ENCODE results near the gene GFER. TPM values are rescaled to one million over a fixed set of nuclear protein-coding genes. Genes with fewer than 3 reads are reported as not detected.

Gene GFER
- total and polyA plus RNA-seq, 2 of the 8 experiments (the other 6 are each of a cell fraction or from before 2014, with no cell fraction given) = 17.7 to 37.9 TPM

DNA sequence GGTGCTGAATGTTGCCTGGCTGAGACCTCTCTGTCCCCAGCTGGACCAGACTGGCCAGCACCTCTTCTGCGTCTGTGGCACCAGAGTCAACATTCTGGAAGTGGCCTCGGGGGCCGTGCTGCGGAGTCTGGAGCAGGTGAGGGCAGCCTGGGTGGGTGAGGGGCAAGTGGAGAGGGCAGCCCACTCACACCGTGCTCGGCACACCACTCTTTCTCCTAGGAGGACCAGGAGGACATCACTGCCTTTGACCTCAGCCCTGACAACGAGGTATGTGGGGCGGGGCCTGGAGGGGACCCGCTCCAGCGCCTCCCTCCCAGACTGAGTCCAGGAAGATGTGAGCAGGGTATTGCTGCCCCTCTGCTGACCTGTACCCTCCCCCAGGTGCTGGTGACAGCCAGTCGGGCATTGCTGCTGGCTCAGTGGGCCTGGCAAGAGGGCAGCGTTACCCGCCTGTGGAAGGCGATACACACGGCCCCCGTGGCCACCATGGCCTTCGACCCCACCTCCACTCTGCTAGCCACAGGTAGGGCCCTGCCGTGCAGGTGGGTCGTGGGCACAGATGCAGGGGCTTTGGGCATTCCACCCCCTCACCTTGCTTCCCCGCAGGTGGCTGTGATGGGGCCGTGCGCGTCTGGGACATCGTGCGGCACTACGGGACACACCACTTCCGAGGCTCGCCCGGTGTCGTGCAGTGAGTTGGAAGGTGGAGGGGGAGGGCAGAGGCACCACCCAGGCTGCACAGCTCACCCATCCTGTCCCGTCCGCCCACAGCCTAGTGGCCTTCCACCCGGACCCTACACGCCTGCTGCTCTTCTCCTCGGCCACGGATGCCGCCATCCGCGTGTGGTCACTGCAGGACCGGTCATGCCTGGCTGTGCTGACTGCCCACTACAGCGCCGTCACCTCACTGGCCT lies 9.6 kb upstream of the GFER start:
- Histone ChIP-seq H3K9ac (replicated peaks in 1 of 4; ENCODE audit: extremely low read depth in 1 of 4, low read depth in 3 of 4, low read length in 3 of 4) (no peak overlapping the region), H3K27me3 (replicated peaks in 1 of 4; ENCODE audit: control insufficient read depth in 3 of 4, extremely low read depth in 1 of 4, insufficient read depth in 3 of 4, low read length in 3 of 4) (peaks cover 0 to 2% (median 1%) of the 10 kb centered on the region in 4 experiments; a peak in 5 of 7 replicates), H3K36me3 (ENCODE audit: control insufficient read depth in 2 of 4, insufficient read depth in 4 of 4, low read length in 3 of 4) (peaks cover 11 to 33% (median 22%) of the 10 kb centered on the region in 4 experiments; a peak in 7 of 8 replicates), H3K56ac (replicated peaks; ENCODE audit: insufficient read length, low read depth, low read length) (no peak overlapping the region), H2BK5ac (ENCODE audit: low read depth, low read length) (no peak overlapping the region), H3K4ac (replicated peaks; ENCODE audit: insufficient read length, low read depth, low read length) (no peak overlapping the region), H3K9me3 (ENCODE audit: insufficient read depth in 2 of 2, low read depth in 1 of 2, low read length in 1 of 2) (no peaks in the 10 kb centered on the region), H3K4me2 (ENCODE audit: insufficient read depth in 1 of 2, low read depth in 2 of 2, low read length in 2 of 2) (no peak overlapping the region), H3K27ac (ENCODE audit: low read depth, low read length) (no peak overlapping the region), H3K14ac (ENCODE audit: insufficient read length) (no peak overlapping the region), H3K79me1 (ENCODE audit: low read depth, low read length) (peaks cover 12% of the 10 kb centered on the region; the same call in 1 of the 2 replicates), H4K91ac (replicated peaks; ENCODE audit: insufficient read length, low read length) (no peak overlapping the region), H3K18ac (ENCODE audit: extremely low read depth, low read length) (no peak overlapping the region), H4K8ac (ENCODE audit: extremely low read depth, insufficient read depth, low read length) (peak overlapping the region; percentile 35; the same call in 1 of the 2 replicates), H2BK20ac (ENCODE audit: low read length) (no peak overlapping the region), H2BK12ac (ENCODE audit: low read depth, low read length) (no peak overlapping the region), H2AK5ac (ENCODE audit: low read depth, low read length) (no peak overlapping the region), H3K4me1 (replicated peaks in 1 of 4; ENCODE audit: control insufficient read depth in 3 of 4, insufficient read depth in 4 of 4, low read length in 3 of 4) (peaks cover 0 to 12% (median 8%) of the 10 kb centered on the region in 4 experiments; a peak in 5 of 7 replicates), H3K23me2 (ENCODE audit: low read depth, low read length) (peaks cover 12% of the 10 kb centered on the region), H4K5ac (ENCODE audit: insufficient read length, low read depth, low read length) (no peak overlapping the region), H3K4me3 (ENCODE audit: extremely low read depth in 1 of 4, insufficient read depth in 2 of 4, low read depth in 3 of 4, low read length in 4 of 4) (no peak overlapping the region), H4K20me1 (replicated peaks in 1 of 2; ENCODE audit: control insufficient read depth in 1 of 2, insufficient read depth in 2 of 2, low read length in 2 of 2) (peaks cover 2 to 24% of the 10 kb centered on the region in 2 experiments), H3K23ac (ENCODE audit: insufficient read length) (no peak overlapping the region), H3K79me2 (ENCODE audit: control insufficient read depth in 1 of 2, insufficient read depth in 2 of 2, low read length in 2 of 2) (peaks cover 3 to 16% of the 10 kb centered on the region in 2 experiments; a peak in 2 of 4 replicates), H2BK15ac (ENCODE audit: low read length) (no peak overlapping the region), H2BK120ac (replicated peaks; ENCODE audit: low read depth, low read length) (no peak overlapping the region), H2AFZ (ENCODE audit: low read length) (no peak overlapping the region)
- ChIA-PET POLR2A (ENCODE audit: partially characterized antibody) (interaction anchor here (1.1 to 28.2 kb wide), 5 partner anchors 8 to 32 kb away, joined by 3 to 736 read pairs (median 5); partner anchors contain the start of genes GFER, MSRB1, NDUFB10 and RNF151), CTCF (ENCODE audit: partially characterized antibody) (interaction anchor here (1.3 kb wide), 1 partner anchor 30 kb away, joined by 3 read pairs; no protein-coding TSS in a partner anchor)
- DNase-seq (ENCODE audit: low read depth in 1 of 2, low spot score in 2 of 2) (no peak), FAIRE-seq (no peak)
- WGBS, 2 experiments (ENCODE audit: extremely low coverage in 1 of 2, insufficient coverage in 1 of 2, insufficient read length in 1 of 2, insufficient replicate concordance in 2 of 2, low coverage in 1 of 2, low lambda C conversion rate in 2 of 2, missing lambda C conversion rate in 1 of 2) = 92% methylated on average over 34 of the region's 42 CpGs; no CpG with 5 or more reads in 1 of the 2 experiments
- TF ChIP-seq ASH2L (IDR thresholded peaks at IDR 0.05; ENCODE audit: low read length) (no peak), CREB1 (IDR thresholded peaks at IDR 0.05) (no peak), TBP (IDR thresholded peaks at IDR 0.05; ENCODE audit: low read depth, low read length) (no peak), SRF (IDR thresholded peaks at IDR 0.05; ENCODE audit: low read depth, low read length) (no peak), CHD1 (IDR thresholded peaks at IDR 0.05; ENCODE audit: low read depth, low read length) (no peak), RFX5 (IDR thresholded peaks at IDR 0.05; ENCODE audit: borderline replicate concordance, low read depth, low read length) (no peak), EGR1 (IDR thresholded peaks at IDR 0.05; ENCODE audit: borderline replicate concordance, low read depth, low read length) (no peak), SIX5 (IDR thresholded peaks at IDR 0.05; ENCODE audit: low read depth, low read length) (no peak)
